HepG2 (cell line): ENCODE results near the gene PDE5A. TPM values are rescaled to one million over a fixed set of nuclear protein-coding genes. Genes with fewer than 3 reads are reported as not detected.

Experiments used
- ATF7-NPFF ChIP-seq: sonication (generic); formaldehyde crosslinking; IDR thresholded peaks from 2 replicates; pipeline ENCODE4 v1.8.1; 2023; ENCODE audit warnings: mild to moderate bottlenecking, low read depth, missing genetic modification reagents, moderate library complexity
- GATAD1 ChIP-seq: IDR thresholded peaks from 2 replicates; pipeline ENCODE4 v1.6.1; 2016; ENCODE audit warnings: missing genetic modification reagents, missing compliant biosample characterization
- HCFC1 ChIP-seq: fragments of 150-350 bp; IDR thresholded peaks from 2 replicates; pipeline ENCODE4 v1.6.1; 2014; ENCODE audit warnings: low read depth, low read length
- HNF4G ChIP-seq, 2 experiments: sonication (generic) in 1 of 2; formaldehyde crosslinking in 1 of 2; IDR thresholded peaks; 2 replicates each; pipeline versions ENCODE4 v1.4.0 to v1.6.1; 2011 to 2020; ENCODE audit warnings: borderline replicate concordance in 2 of 2, low read depth in 2 of 2, mild to moderate bottlenecking in 2 of 2, low read length in 1 of 2, missing genetic modification reagents in 1 of 2, moderate library complexity in 1 of 2
- KDM2A ChIP-seq: sonication (generic); formaldehyde crosslinking; IDR thresholded peaks from 2 replicates; pipeline ENCODE4 v1.4.0; 2020; ENCODE audit warnings: low read depth, missing genetic modification reagents, borderline replicate concordance
- MED13 ChIP-seq: sonication (generic); formaldehyde crosslinking; IDR thresholded peaks from 2 replicates; pipeline ENCODE4 v1.5.0; 2020; ENCODE audit warnings: missing genetic modification reagents
- MYC ChIP-seq: sonication (generic); formaldehyde crosslinking; IDR thresholded peaks from 2 replicates; pipeline ENCODE4 v1.9.0; 2021; ENCODE audit warnings: missing genetic modification reagents, borderline replicate concordance
- SP2 ChIP-seq: sonication (generic); formaldehyde crosslinking; IDR thresholded peaks from 2 replicates; pipeline ENCODE4 v1.5.1; 2020; ENCODE audit warnings: mild to moderate bottlenecking, missing genetic modification reagents
- ZFP36L2 ChIP-seq: sonication (generic); formaldehyde crosslinking; IDR thresholded peaks from 2 replicates; pipeline ENCODE4 v1.4.0; 2020; ENCODE audit warnings: missing genetic modification reagents
- ZNF383 ChIP-seq: sonication (generic); formaldehyde crosslinking; IDR thresholded peaks from 2 replicates; pipeline ENCODE4 v1.4.0; 2020; ENCODE audit warnings: missing genetic modification reagents, mild to moderate bottlenecking, borderline replicate concordance
- ZNF44 ChIP-seq: sonication (generic); formaldehyde crosslinking; IDR thresholded peaks from 2 replicates; pipeline ENCODE4 v1.5.1; 2020; ENCODE audit warnings: mild to moderate bottlenecking, missing genetic modification reagents
- ZNF547 ChIP-seq: sonication (generic); formaldehyde crosslinking; IDR thresholded peaks from 2 replicates; pipeline ENCODE4 v1.5.1; 2020; ENCODE audit warnings: mild to moderate bottlenecking, missing genetic modification reagents
- ZNF605 ChIP-seq: sonication (generic); formaldehyde crosslinking; IDR thresholded peaks from 2 replicates; pipeline ENCODE4 v1.8.0; 2022; ENCODE audit warnings: mild to moderate bottlenecking, missing genetic modification reagents
- polyA plus RNA-seq, 8 experiments: library from polyadenylated mRNA; depleted of rRNA in 3 of 8; stranded (reverse) in 7 of 8; unstranded in 1 of 8; fragments of >200 nt; fragmentation: Illumina TruSeq in 4 of 8; extraction: Trizol in 4 of 8; gene quantifications; 2 replicates each; pipeline versions ENCODE4 v1.2.1 to v1.2.3, GENCODE V29; 2011 to 2016; ENCODE audit warnings: low read depth in 4 of 8, missing spikeins in 1 of 8, mixed read lengths in 1 of 8; ENCODE audit not compliant: insufficient read depth in 1 of 8
- total RNA-seq, 5 experiments: library from RNA; depleted of rRNA; stranded (reverse); fragments of >200 nt; fragmentation: Illumina TruSeq; extraction: Trizol; gene quantifications; 2 replicates each; pipeline ENCODE4 v1.2.3, GENCODE V29; 2016; ENCODE audit warnings: low read depth in 1 of 5
- TF ChIP-seq, protein P1 (sequence below): sonication (generic); formaldehyde crosslinking; IDR thresholded peaks from 2 replicates; pipeline ENCODE4 v1.5.1; 2020; ENCODE audit warnings: missing genetic modification reagents, mild to moderate bottlenecking, borderline replicate concordance
- TF ChIP-seq, protein P2 (sequence below): sonication (generic); formaldehyde crosslinking; conservative IDR thresholded peaks from 2 replicates; pipeline ENCODE4 v1.4.0; 2020; ENCODE audit warnings: mild to moderate bottlenecking, missing genetic modification reagents, moderate library complexity
- TF ChIP-seq, protein P3 (sequence below): sonication (generic); formaldehyde crosslinking; IDR thresholded peaks from 2 replicates; pipeline ENCODE4 v1.8.1; 2022; ENCODE audit warnings: low read depth, mild to moderate bottlenecking, missing genetic modification reagents
- TF ChIP-seq, protein P4 (sequence below): IDR thresholded peaks from 2 replicates; pipeline ENCODE4 v1.6.1; 2016; ENCODE audit warnings: low read depth, borderline replicate concordance

Gene PDE5A
- total and polyA plus RNA-seq, 2 of the 13 experiments (the other 11 are each of a cell fraction or from before 2014, with no cell fraction given): 0.22 to 0.44 TPM

DNA sequence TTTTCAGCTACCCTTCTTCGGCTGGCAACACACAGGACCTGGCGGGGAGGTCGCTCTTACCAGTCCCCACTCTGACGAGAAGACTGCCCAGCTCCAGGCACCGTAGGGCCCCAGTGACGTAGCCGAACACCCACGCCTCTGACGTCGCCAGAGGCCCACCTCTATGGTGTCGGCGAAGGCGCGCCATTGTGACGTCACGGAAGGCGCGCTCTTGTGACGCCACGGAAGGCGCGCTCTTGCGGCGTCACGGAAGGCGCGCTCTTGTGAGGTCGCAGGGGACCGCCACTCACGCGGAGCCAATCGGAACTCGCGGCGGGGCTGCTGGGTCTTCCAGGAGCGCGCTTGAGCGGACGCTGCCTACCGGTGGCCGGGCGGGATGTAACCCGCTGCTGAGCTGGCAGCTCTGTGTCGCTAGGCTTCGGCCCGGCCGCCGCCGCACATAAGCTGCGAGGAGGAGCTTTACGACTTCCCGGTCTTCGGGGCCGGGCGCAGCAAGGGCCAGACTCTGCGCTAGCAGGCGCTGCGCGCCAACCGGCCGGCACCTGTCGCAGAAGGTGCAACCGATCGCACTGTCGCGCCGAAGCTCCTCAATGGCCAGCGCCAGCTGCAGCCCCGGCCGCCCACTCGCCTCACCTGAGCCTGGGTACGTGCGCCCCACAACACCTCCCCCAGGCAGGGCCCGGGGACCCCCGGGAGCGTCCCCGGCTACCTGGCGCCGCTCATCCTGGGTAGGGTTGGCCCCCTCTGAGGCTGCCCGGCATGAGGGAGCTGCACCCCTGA lies 173.9 kb downstream of the PDE5A start (continued):
- TF ChIP-seq, protein P1, sequence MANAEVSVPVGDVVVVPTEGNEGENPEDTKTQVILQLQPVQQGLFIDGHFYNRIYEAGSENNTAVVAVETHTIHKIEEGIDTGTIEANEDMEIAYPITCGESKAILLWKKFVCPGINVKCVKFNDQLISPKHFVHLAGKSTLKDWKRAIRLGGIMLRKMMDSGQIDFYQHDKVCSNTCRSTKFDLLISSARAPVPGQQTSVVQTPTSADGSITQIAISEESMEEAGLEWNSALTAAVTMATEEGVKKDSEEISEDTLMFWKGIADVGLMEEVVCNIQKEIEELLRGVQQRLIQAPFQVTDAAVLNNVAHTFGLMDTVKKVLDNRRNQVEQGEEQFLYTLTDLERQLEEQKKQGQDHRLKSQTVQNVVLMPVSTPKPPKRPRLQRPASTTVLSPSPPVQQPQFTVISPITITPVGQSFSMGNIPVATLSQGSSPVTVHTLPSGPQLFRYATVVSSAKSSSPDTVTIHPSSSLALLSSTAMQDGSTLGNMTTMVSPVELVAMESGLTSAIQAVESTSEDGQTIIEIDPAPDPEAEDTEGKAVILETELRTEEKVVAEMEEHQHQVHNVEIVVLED: peak; percentile 97
- TF ChIP-seq ZNF383: peak; percentile 43; the same call in 1 of the 2 replicates
- TF ChIP-seq, protein P2, sequence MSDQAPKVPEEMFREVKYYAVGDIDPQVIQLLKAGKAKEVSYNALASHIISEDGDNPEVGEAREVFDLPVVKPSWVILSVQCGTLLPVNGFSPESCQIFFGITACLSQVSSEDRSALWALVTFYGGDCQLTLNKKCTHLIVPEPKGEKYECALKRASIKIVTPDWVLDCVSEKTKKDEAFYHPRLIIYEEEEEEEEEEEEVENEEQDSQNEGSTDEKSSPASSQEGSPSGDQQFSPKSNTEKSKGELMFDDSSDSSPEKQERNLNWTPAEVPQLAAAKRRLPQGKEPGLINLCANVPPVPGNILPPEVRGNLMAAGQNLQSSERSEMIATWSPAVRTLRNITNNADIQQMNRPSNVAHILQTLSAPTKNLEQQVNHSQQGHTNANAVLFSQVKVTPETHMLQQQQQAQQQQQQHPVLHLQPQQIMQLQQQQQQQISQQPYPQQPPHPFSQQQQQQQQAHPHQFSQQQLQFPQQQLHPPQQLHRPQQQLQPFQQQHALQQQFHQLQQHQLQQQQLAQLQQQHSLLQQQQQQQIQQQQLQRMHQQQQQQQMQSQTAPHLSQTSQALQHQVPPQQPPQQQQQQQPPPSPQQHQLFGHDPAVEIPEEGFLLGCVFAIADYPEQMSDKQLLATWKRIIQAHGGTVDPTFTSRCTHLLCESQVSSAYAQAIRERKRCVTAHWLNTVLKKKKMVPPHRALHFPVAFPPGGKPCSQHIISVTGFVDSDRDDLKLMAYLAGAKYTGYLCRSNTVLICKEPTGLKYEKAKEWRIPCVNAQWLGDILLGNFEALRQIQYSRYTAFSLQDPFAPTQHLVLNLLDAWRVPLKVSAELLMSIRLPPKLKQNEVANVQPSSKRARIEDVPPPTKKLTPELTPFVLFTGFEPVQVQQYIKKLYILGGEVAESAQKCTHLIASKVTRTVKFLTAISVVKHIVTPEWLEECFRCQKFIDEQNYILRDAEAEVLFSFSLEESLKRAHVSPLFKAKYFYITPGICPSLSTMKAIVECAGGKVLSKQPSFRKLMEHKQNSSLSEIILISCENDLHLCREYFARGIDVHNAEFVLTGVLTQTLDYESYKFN (CRISPR knock-in tag): peak; percentile 72
- peak; percentile 31; the same call in 1 of the 2 replicates for TF ChIP-seq ZNF547
- TF ChIP-seq KDM2A (CRISPR knock-in tag): peak; percentile 97
- TF ChIP-seq, protein P3, sequence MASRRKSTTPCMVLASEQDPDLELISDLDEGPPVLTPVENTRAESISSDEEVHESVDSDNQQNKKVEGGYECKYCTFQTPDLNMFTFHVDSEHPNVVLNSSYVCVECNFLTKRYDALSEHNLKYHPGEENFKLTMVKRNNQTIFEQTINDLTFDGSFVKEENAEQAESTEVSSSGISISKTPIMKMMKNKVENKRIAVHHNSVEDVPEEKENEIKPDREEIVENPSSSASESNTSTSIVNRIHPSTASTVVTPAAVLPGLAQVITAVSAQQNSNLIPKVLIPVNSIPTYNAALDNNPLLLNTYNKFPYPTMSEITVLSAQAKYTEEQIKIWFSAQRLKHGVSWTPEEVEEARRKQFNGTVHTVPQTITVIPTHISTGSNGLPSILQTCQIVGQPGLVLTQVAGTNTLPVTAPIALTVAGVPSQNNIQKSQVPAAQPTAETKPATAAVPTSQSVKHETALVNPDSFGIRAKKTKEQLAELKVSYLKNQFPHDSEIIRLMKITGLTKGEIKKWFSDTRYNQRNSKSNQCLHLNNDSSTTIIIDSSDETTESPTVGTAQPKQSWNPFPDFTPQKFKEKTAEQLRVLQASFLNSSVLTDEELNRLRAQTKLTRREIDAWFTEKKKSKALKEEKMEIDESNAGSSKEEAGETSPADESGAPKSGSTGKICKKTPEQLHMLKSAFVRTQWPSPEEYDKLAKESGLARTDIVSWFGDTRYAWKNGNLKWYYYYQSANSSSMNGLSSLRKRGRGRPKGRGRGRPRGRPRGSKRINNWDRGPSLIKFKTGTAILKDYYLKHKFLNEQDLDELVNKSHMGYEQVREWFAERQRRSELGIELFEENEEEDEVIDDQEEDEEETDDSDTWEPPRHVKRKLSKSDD (CRISPR knock-in tag): peak; percentile 100
- peak; percentile 90; the same call in 1 of the 2 replicates for TF ChIP-seq ATF7-NPFF
- TF ChIP-seq, protein P4, sequence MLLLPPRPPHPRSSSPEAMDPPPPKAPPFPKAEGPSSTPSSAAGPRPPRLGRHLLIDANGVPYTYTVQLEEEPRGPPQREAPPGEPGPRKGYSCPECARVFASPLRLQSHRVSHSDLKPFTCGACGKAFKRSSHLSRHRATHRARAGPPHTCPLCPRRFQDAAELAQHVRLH (CRISPR knock-in tag): peak; percentile 70; the same call in 1 of the 2 replicates
- TF ChIP-seq MYC (CRISPR knock-in tag): peak; percentile 85; the same call in 1 of the 2 replicates
- 0 out of 2 replicates have a peak, but pooled peaks have one; percentile 35 for TF ChIP-seq ZFP36L2
- TF ChIP-seq HNF4G (IDR thresholded peaks at IDR 0.05; ENCODE audit: borderline replicate concordance, low read depth, low read length): peak; percentile 6; the same call in 1 of the 2 replicates
- peak; percentile 70 for TF ChIP-seq HNF4G (CRISPR knock-in tag; IDR thresholded peaks at IDR 0.05; ENCODE audit: borderline replicate concordance, low read depth)
- peak; percentile 81 for TF ChIP-seq SP2 (CRISPR knock-in tag)
- peak; percentile 100 for TF ChIP-seq GATAD1
- TF ChIP-seq MED13 (CRISPR knock-in tag): peak; percentile 75
- peak; percentile 96 for TF ChIP-seq HCFC1
- TF ChIP-seq ZNF44 (CRISPR knock-in tag): peak; percentile 97
- peak; percentile 87 for TF ChIP-seq ZNF605 (CRISPR knock-in tag)
